GM12874 (cell line): ENCODE measurements around the gene LZTR1.

ENCODE experiments used
- TF ChIP-seq, protein P1 (sequence below): IDR thresholded peaks from 2 replicates; pipeline ENCODE4 v1.5.1; 2011; ENCODE audit warnings: low read depth, mild to moderate bottlenecking, control low read depth, low read length, moderate library complexity; ENCODE audit not compliant: insufficient read depth

LZTR1 gene

DNA sequence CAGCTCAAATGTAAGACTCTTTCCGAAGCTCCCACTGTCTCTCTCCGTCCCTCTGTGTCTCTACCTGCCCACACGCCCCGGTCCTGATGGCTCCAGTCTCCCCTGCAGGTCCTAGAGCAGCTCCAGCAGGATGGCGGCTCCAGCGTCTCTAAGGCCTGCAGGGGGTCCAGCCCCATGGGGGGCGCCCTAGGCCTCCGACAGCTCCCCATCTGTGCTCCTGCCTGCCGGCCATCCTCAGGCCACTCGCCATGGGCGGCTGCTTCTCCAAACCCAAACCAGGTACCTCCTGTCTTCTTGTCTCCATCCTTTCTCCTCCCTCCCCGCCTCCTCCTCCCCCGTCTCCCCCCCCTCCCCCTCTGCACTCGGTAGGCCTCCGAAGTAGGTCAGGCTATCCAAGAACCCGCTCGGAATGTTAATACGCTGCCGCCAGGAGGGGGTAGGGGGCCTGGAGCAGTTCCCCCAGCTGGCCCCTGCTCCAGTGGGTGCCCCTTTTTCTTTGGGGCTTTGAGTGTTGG is 14.3 kb upstream of the LZTR1 start:
- TF ChIP-seq, protein P1, sequence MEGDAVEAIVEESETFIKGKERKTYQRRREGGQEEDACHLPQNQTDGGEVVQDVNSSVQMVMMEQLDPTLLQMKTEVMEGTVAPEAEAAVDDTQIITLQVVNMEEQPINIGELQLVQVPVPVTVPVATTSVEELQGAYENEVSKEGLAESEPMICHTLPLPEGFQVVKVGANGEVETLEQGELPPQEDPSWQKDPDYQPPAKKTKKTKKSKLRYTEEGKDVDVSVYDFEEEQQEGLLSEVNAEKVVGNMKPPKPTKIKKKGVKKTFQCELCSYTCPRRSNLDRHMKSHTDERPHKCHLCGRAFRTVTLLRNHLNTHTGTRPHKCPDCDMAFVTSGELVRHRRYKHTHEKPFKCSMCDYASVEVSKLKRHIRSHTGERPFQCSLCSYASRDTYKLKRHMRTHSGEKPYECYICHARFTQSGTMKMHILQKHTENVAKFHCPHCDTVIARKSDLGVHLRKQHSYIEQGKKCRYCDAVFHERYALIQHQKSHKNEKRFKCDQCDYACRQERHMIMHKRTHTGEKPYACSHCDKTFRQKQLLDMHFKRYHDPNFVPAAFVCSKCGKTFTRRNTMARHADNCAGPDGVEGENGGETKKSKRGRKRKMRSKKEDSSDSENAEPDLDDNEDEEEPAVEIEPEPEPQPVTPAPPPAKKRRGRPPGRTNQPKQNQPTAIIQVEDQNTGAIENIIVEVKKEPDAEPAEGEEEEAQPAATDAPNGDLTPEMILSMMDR, result no peak

DNA sequence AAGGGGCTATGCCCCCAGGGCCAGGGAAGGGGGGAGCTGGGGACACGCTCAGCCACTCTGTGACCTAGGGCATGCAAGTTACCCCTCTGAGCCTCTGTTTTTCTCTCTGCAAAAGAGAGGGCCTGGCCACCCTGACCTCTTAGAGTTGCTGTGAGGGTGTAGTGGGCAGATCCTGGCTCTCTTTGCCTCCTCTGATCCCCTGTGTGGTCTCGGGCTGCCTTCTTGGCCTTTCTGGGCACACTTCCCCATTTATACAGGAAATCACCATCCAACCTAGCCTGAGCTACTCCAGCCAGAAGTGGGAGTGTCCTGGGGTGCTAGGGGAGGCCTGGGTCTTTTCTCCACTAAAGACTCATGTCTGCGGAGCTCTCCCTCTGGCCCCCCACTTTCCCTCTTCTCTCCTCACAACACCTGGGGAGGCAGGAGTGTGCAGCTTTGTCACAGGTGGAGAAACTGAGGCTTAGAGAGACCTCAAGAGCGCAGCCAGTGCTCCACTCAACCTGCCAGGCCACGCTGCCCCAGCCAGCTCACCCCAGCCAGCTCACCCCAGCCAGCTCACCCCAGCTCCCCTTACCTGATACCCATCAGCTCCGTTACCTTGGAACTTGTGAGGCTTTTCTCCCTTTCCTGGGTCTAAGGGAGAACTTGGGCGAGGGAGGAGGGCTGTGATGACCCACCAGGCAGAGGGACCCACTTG is 13.7 kb upstream of the LZTR1 start:
- TF ChIP-seq, protein P1, result no peak

DNA sequence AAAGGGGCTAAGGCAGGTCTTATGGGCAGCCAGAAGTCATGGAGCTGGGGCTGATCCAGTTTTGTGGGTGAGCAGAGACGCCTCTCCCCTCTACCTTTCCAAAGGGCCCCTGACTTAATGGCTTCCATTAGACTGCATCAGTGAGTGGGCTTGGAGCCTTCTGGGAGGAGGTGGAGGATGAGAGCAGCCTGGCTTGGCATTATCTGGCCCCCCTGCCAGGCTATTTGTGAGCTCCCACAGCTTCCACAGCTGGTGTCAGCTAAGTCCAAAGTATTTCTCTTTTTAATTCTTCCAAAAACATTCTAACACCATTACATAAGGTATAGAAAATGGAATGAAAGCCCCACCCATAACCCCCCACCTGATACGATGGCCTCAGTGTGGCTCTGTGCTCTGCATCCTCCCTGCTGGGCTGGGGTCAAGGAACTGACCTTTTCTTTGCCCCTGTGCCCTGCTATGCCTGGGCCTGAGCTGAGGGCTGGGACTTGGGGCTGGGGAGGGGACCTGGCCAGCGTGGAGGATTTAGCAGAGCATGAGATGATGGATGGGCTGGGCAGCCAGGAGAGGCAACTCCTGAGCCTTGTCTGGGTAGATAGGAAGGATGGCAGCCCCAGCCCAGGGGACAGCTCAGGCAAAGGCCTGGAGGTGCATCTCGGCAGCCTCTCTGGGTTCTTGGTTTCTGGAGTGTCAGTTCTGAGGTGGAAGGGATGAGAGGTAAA is 11.0 kb upstream of the LZTR1 start:
- TF ChIP-seq, protein P1, result no peak

DNA sequence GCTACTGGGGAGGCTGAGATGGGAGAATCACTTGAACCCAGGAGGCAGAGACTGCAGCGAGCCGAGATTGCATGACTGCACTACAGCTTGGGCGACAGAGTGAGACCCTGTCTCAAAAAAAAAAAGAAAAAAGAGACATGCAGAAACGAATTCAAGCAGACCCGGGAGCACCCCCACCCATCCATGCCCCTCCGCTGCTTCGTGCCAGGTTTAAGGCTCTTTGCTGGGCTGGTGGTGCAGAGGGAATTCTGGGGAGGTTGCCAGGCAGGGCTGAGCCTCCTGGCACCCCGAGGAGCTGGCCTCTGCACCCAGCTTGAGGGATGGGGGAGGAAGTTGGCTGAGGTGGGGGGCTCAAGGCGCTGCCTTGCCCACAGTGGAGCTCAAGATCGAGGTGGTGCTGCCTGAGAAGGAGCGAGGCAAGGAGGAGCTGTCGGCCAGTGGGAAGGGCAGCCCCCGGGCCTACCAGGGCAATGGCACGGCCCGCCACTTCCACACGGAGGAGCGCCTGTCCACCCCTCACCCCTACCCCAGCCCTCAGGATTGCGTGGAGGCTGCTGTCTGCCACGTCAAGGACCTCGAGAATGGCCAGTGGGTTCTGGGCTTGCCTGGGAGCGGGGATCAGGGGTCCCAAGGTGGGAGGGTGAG is 9.0 kb upstream of the LZTR1 start:
- TF ChIP-seq, protein P1, result no peak

DNA sequence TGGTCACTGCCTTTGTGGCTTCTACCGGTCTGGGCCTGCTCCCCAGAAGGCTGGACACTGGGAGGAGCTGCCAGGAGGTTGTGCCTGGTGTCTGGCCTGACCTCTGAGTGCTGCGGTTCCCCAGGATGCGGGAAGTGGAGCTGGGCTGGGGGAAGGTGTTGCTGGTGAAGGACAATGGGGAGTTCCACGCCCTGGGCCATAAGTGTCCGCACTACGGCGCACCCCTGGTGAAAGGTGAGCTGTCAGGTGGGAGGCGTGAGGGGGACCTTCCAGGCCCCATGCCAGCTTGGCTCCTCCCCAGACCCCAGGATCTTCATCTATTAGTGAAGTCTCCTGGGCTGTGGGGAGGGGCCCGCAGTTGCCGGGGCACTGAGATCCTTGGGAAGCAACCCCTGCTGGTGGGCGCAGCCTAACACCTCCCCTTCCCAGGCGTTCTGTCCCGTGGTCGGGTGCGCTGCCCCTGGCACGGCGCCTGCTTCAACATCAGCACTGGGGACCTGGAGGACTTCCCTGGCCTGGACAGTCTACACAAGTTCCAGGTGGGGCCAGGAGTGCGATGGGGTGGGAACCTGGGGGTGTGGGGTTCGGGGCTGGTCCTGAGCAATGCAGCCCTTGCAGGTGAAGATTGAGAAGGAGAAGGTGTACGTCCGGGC is 8.3 kb upstream of the LZTR1 start:
- TF ChIP-seq, protein P1, result no peak

DNA sequence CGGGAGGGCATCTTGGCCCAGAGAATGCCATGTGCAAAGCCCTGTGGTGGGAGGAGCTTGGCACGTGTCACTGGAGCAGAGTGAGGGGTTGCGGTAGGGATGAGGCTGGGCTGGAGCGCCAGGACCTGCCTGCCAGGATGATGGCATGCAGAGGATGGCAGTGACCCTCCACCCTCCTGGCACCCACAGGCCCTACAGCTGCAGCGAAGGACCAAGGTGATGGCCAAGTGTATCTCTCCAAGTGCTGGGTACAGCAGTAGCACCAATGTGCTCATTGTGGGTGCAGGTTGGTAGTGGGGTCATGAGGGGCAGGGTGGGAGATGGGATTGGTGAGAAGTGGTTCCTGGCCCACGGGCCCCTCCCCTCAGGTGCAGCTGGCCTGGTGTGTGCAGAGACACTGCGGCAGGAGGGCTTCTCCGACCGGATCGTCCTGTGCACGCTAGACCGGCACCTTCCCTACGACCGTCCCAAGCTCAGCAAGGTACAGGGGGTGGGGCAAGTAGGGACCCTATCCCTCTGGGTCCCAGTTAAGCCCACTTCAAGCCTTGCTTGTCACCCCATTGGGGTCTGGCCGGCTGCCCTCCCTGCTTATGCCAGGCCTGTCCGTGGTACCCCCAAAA is 7.7 kb upstream of the LZTR1 start:
- TF ChIP-seq, protein P1, result no peak
